Ishikawa (cell line): ENCODE results near the gene RPUSD1.

Source experiments
- CEBPB ChIP-seq: IDR thresholded peaks from 2 replicates; pipeline ENCODE4 v1.6.1; 2012
- CREB1 ChIP-seq: IDR thresholded peaks from 2 replicates; pipeline ENCODE4 v1.6.1; 2012; ENCODE audit warnings: low read depth
- EGR1 ChIP-seq: IDR thresholded peaks from 2 replicates; pipeline ENCODE4 v1.6.1; 2012
- EP300 ChIP-seq: IDR thresholded peaks from 2 replicates; pipeline ENCODE4 v1.6.1; 2012; ENCODE audit warnings: borderline replicate concordance
- FOXM1 ChIP-seq: IDR thresholded peaks from 2 replicates; pipeline ENCODE4 v1.6.1; 2012; ENCODE audit warnings: low read depth, borderline replicate concordance
- NFIC ChIP-seq: IDR thresholded peaks from 2 replicates; pipeline ENCODE4 v1.6.1; 2012
- RAD21 ChIP-seq: IDR thresholded peaks from 2 replicates; pipeline ENCODE4 v1.6.1; 2012; ENCODE audit warnings: low read depth
- TAF1 ChIP-seq: IDR thresholded peaks from 2 replicates; pipeline ENCODE4 v1.6.1; 2012; ENCODE audit warnings: low read depth, mild to moderate bottlenecking
- TCF12 ChIP-seq: IDR thresholded peaks from 2 replicates; pipeline ENCODE4 v1.6.1; 2012; ENCODE audit warnings: low read depth
- TEAD4 ChIP-seq: IDR thresholded peaks from 2 replicates; pipeline ENCODE4 v1.6.1; 2012
- YY1 ChIP-seq: IDR thresholded peaks from 2 replicates; pipeline ENCODE4 v1.6.1; 2012; ENCODE audit warnings: low read depth
- ZBTB7A ChIP-seq: IDR thresholded peaks from 2 replicates; pipeline ENCODE4 v1.6.1; 2012; ENCODE audit warnings: low read depth
- TF ChIP-seq, protein P1 (sequence below): IDR thresholded peaks from 2 replicates; pipeline ENCODE4 v1.6.1; 2012; ENCODE audit warnings: low read depth, mild to moderate bottlenecking
- TF ChIP-seq, protein P2 (sequence below): IDR thresholded peaks from 2 replicates; pipeline ENCODE4 v1.6.1; 2012
- TF ChIP-seq, protein P3 (sequence below): IDR thresholded peaks from 2 replicates; pipeline ENCODE4 v1.6.1; 2012

The RPUSD1 gene

DNA sequence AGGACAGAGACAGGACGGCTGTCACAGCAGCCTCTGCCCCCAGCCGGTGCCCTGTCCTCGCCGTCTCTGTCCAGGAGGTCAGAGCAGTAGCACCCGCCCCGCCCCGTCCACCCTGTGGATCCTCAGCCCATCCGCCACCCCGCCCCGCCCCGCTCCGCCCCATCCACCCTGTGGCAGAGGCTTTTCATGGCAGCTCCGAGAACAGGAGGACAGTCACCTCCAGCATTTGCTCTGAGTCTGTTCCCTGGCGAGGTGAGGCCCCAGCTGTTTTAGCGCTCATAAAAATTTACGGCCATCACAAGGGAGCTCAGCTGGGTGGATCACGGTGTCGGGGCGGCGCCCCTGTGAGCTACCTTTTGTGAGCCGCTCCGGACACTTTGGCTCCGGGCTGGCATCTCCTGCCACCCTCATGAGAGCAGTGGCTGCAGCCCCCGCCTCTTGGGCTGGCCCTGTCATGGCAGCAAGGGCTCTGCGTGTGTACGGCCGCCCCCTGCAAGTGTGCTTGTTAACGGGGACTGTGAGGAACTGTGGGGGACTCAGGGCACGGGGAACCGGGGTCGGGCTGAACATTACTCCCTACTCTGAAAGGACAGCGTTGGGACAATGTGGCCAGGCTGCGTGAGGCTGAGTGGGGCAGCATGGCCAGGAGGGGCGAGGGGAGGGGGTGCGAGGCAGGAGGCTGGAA, 44.6 kb upstream of the RPUSD1 start:
- TF ChIP-seq FOXM1 = no peak
- TF ChIP-seq, protein P1, sequence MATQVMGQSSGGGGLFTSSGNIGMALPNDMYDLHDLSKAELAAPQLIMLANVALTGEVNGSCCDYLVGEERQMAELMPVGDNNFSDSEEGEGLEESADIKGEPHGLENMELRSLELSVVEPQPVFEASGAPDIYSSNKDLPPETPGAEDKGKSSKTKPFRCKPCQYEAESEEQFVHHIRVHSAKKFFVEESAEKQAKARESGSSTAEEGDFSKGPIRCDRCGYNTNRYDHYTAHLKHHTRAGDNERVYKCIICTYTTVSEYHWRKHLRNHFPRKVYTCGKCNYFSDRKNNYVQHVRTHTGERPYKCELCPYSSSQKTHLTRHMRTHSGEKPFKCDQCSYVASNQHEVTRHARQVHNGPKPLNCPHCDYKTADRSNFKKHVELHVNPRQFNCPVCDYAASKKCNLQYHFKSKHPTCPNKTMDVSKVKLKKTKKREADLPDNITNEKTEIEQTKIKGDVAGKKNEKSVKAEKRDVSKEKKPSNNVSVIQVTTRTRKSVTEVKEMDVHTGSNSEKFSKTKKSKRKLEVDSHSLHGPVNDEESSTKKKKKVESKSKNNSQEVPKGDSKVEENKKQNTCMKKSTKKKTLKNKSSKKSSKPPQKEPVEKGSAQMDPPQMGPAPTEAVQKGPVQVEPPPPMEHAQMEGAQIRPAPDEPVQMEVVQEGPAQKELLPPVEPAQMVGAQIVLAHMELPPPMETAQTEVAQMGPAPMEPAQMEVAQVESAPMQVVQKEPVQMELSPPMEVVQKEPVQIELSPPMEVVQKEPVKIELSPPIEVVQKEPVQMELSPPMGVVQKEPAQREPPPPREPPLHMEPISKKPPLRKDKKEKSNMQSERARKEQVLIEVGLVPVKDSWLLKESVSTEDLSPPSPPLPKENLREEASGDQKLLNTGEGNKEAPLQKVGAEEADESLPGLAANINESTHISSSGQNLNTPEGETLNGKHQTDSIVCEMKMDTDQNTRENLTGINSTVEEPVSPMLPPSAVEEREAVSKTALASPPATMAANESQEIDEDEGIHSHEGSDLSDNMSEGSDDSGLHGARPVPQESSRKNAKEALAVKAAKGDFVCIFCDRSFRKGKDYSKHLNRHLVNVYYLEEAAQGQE = no peak
- no peak for TF ChIP-seq TEAD4
- no peak for TF ChIP-seq TAF1
- no peak for TF ChIP-seq EGR1
- no peak for TF ChIP-seq NFIC
- no peak for TF ChIP-seq YY1
- TF ChIP-seq CREB1 = no peak
- no peak for TF ChIP-seq ZBTB7A
- no peak for TF ChIP-seq EP300
- no peak for TF ChIP-seq TCF12

DNA sequence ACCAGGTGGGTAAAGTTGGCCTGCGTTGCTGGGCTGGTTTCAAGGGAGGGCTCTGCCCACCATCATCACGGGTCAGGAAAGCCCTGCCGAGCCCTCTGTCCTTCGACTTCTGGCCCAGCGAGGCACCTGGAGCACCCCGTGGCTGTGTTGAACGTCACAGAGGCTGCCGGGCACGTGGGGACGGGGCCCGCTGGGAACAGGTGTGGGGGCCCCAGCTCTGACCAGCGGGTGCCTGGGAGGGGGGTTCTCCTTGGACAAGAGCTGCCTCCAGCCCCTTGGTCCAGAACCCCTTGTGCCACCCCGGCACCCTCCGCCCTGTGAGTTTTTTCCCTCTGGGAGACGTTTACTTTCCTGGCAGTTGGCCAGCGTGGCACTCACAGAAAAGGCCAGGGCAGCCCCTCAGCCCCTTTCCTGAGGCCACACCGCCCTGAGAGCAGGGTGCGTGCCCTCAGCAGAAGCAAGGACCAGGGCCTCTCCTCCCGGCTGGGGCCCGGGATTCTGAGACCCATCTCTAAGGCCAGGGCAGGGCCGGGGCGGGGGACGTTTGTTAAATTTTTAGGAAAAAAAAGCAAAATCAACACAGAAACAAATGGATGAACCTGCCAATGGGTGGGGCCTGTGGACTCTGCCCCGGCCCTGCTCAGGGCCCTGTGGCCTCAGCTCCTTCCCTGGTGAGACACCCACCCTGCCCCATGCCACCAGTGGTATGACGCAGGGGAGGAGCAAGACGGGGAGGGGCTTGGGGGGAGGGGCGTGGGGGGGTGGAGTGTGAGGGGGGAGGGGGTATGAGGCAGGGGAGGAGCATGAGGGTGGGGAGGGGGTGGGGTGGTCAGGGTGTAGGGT, 43.6 kb upstream of the RPUSD1 start:
- TF ChIP-seq CEBPB (no peak), EGR1 (no peak), TCF12 (no peak), CREB1 (no peak), YY1 (no peak)
- TF ChIP-seq, protein P2, sequence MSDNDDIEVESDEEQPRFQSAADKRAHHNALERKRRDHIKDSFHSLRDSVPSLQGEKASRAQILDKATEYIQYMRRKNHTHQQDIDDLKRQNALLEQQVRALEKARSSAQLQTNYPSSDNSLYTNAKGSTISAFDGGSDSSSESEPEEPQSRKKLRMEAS = no peak
- TF ChIP-seq, protein P1 = no peak

DNA sequence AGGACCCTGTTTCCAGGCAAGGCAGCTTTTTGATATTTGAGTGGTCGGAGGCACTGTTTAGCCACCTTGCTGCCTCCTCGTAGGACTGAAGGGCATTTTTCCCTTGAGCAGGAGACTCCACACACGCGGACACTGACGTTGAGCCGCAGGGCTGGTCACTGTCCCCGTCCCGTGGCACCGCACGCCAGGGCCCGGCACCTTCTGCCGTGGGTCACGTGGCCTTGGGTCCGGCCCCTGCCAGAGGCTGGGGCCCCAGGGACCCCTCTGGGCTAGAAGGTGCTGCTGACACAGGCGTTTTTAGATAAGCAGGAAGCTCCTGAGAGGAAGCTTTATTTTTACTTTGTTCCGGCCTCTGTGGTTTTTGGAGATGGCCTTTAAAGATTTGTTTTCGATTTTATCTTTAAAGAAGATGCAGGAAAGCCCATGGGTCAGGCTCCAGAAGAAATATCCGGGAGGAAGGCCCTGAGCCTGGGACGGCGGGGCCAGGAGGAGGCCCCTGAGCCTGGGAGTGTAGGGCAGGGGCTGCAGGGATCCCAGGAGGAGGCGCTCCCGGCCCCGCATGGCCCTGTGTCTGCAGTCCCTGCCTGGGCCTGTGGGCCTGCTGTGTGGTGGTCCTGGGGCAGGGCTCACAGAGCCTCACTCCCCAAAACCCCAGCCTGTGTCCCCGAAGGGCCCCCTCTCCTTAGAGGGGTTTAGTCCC, 42.8 kb upstream of the RPUSD1 start:
- TF ChIP-seq YY1 (no peak), RAD21 (no peak)

DNA sequence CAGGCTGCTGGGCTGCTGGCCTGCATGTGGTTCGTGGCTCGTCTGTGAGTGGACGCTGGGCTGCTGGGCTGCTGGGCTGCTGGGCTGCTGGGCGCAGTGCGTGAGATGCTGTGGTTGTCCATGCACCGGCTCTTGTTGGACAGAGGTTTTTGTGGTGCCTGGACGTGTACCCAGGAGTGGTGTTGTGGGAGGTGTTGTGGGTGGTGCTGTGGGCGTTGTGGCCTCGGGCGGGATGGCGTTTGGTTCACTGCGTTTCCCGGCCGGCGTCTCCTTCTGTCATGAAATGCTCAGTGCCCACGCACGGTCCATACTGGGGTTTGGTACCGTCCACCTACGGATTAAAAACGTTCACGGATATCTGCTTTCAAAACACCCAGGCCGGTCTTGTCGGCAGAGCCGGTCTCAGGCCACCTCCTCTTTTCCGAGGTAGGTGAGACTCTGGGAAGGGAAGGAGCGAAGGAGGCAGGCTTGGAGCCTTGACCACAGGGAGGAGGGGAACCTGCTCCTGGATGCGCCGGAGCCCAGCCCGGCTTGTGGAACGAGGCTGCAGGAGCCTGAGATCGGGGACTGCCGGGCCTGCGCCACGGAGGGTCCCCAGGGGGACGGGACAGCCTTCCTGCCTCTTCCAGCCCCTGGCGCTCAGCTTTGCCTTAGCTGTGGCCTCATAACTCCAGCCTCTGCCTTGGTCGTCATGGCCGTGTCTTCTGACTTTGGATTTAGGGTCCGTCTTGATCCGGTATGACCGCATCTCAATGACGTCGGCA, 42.1 kb upstream of the RPUSD1 start:
- no peak for TF ChIP-seq YY1
- TF ChIP-seq RAD21 = no peak
- TF ChIP-seq CREB1 = no peak
- no peak for TF ChIP-seq TEAD4
- no peak for TF ChIP-seq EGR1
- TF ChIP-seq TAF1 = no peak
- TF ChIP-seq, protein P1 = no peak
- no peak for TF ChIP-seq CEBPB
- TF ChIP-seq, protein P2 = no peak
- no peak for TF ChIP-seq EP300
- TF ChIP-seq, protein P3, sequence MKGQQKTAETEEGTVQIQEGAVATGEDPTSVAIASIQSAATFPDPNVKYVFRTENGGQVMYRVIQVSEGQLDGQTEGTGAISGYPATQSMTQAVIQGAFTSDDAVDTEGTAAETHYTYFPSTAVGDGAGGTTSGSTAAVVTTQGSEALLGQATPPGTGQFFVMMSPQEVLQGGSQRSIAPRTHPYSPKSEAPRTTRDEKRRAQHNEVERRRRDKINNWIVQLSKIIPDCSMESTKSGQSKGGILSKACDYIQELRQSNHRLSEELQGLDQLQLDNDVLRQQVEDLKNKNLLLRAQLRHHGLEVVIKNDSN = no peak
- no peak for TF ChIP-seq ZBTB7A
- no peak for TF ChIP-seq FOXM1
- TF ChIP-seq NFIC = no peak
- TF ChIP-seq TCF12 = no peak
